Amniotic epithelial cell (primary cell): ENCODE results near the gene SERPINA6.
A peak's percentile ranks its signal among the peaks of the same experiment; 100 is the strongest.
"Not testable (repeated sequence)": the region's sequence is repeated elsewhere in the genome, so short reads cannot be mapped to it uniquely, and the experiment has no call there.

Source experiments
- DNase-seq: peaks from one replicate; pipeline ENCODE4 v3.0.0-alpha.2; 2010; ENCODE audit warnings: low read depth

SERPINA6 gene

GRCh38 chr14:94322648-94323570 lies at the start of gene SERPINA6:
Gene SERPINA6 (minus strand): TSS chr14:94323336. CDS start chr14:94314648, 8,688 bp downstream.
- peak; percentile 21 for DNase-seq

GRCh38 chr14:94372021-94372605 lies 49.0 kb upstream of the SERPINA6 start:
- no peak for DNase-seq

- DNase-seq: no peak
Observed at GRCh38 chr14:94370524-94370910, 47.4 kb upstream of the SERPINA6 start.

GRCh38 chr14:94369766-94370523 lies 46.8 kb upstream of the SERPINA6 start:
- DNase-seq: not testable (repeated sequence)

- no peak for DNase-seq
Observed at GRCh38 chr14:94368956-94369355, 45.8 kb upstream of the SERPINA6 start.

GRCh38 chr14:94368243-94368590 lies 45.1 kb upstream of the SERPINA6 start:
- no peak for DNase-seq

- DNase-seq: no peak
Observed at GRCh38 chr14:94367347-94368242, 44.5 kb upstream of the SERPINA6 start.

- no peak for DNase-seq
Observed at GRCh38 chr14:94366146-94366915, 43.2 kb upstream of the SERPINA6 start, which contains the start of gene SERPINA2. Gene SERPINA2 (minus strand): TSS chr14:94366698.

GRCh38 chr14:94365624-94366023 lies 42.5 kb upstream of the SERPINA6 start:
- no peak for DNase-seq

GRCh38 chr14:94364964-94365363 lies 41.8 kb upstream of the SERPINA6 start:
- DNase-seq: no peak

- no peak for DNase-seq
Observed at GRCh38 chr14:94364037-94364436, 40.9 kb upstream of the SERPINA6 start.

GRCh38 chr14:94363151-94363624 lies 40.1 kb upstream of the SERPINA6 start:
- no peak for DNase-seq

GRCh38 chr14:94362614-94363133 lies 39.5 kb upstream of the SERPINA6 start:
- DNase-seq: no peak

- DNase-seq: no peak
Observed at GRCh38 chr14:94361682-94362081, 38.5 kb upstream of the SERPINA6 start.

- DNase-seq: no peak
Observed at GRCh38 chr14:94360945-94361565, 37.9 kb upstream of the SERPINA6 start.

- DNase-seq: no peak
Observed at GRCh38 chr14:94357166-94357565, 34.0 kb upstream of the SERPINA6 start.

GRCh38 chr14:94356379-94357056 lies 33.4 kb upstream of the SERPINA6 start:
- no peak for DNase-seq

GRCh38 chr14:94355191-94355794 lies 32.2 kb upstream of the SERPINA6 start:
- DNase-seq: peak; percentile 42

GRCh38 chr14:94354638-94355185 lies 31.6 kb upstream of the SERPINA6 start:
- no peak for DNase-seq
